Testis (tissue), 2 donors: ENCODE results near the gene UGT1A1.

Source experiments
- POLR2A ChIP-seq: fragments of 450-650 bp; IDR thresholded peaks from one replicate; pipeline ENCODE4 v1.6.1; 2017; ENCODE audit warnings: antibody characterized with exemption, mild to moderate bottlenecking, moderate library complexity
- TF ChIP-seq, protein P1 (sequence below), 3 experiments: fragments of 450-650 bp in 2 of 3; fragments of 200-600 bp in 1 of 3; sonication (generic) in 1 of 3; IDR thresholded peaks; one replicate each; pipeline ENCODE4 v1.5.1; 2016 to 2019; ENCODE audit warnings: antibody characterized with exemption in 3 of 3, mild to moderate bottlenecking in 2 of 3, moderate library complexity in 1 of 3

DNA sequence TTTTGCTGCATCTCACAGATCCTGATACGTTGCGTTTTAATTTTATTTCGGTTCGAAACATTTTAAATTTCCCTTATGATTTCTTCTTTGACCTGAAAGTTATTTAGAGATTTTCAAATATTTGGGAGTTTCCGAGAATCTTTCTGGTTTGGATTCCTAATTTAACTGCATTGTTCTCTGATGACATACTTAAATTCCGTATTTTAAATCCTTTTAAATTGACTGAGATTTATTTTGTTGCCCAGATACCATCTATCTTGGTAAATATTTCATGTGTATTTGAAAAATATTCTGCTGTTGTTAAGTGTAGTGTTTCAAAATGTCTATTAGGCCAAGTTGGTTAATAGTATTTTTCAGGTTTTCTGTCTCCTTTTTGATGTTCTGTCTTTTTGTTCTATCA is 55.8 kb downstream of the UGT1A1 start:
- no peak for TF ChIP-seq POLR2A
- TF ChIP-seq, protein P1, sequence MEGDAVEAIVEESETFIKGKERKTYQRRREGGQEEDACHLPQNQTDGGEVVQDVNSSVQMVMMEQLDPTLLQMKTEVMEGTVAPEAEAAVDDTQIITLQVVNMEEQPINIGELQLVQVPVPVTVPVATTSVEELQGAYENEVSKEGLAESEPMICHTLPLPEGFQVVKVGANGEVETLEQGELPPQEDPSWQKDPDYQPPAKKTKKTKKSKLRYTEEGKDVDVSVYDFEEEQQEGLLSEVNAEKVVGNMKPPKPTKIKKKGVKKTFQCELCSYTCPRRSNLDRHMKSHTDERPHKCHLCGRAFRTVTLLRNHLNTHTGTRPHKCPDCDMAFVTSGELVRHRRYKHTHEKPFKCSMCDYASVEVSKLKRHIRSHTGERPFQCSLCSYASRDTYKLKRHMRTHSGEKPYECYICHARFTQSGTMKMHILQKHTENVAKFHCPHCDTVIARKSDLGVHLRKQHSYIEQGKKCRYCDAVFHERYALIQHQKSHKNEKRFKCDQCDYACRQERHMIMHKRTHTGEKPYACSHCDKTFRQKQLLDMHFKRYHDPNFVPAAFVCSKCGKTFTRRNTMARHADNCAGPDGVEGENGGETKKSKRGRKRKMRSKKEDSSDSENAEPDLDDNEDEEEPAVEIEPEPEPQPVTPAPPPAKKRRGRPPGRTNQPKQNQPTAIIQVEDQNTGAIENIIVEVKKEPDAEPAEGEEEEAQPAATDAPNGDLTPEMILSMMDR (IDR thresholded peaks at IDR 0.05), result no peak
